Colon (tissue), 2 donors: Measurements from ENCODE around the gene PRDM16.

Experiments
- FAIRE-seq: peaks from 2 replicates; lab custom pipeline; 2012; peaks lifted over from hg19 to GRCh38; lab: Jason Lieb, UNC
- donor health status: control.
- donor health status: control.

Gene PRDM16

DNA sequence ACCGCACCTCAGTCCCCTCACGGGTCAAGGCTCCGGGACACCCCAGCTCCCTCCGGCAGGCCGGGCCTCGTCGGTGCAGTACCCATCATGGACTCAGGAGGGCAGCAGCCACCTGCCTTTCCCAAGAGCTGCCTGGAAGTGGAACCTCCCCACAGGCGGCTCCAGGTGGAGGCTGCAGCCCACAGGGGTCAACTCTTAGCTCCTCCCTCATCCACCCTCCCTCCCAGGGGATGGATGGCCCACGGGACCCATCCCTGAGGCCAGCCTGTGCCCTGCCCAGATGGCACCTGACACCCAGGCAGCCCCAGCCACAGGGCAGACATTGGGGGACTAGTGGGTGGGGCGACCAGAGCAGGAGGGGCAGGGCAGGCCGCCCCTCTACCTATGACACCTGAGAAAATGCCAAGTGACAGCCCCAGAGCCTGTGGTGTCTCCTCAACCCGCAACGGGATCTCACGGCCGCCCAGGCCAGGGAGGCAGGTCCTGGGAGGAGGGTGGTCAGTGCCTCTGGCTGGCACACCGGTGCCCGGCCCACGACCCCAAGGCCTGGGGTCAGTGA lies 384.3 kb downstream of the PRDM16 start:
- no peak for FAIRE-seq

GRCh38 chr1:3453891-3454810 lies 385.1 kb downstream of the PRDM16 start, which contains the start of gene ARHGEF16:
Gene ARHGEF16, plus strand, starts transcription at chr1:3454665. Its CDS starts 8,420 bp downstream, at chr1:3463085.
- FAIRE-seq: no peak

- no peak for FAIRE-seq
Observed at GRCh38 chr1:3454811-3455618, 386.0 kb downstream of the PRDM16 start.

- no peak for FAIRE-seq
Observed at GRCh38 chr1:3455670-3456448, 386.9 kb downstream of the PRDM16 start.

- no peak for FAIRE-seq
Observed at GRCh38 chr1:3456449-3456963, 387.5 kb downstream of the PRDM16 start.

GRCh38 chr1:3456964-3457909 lies 388.2 kb downstream of the PRDM16 start:
- FAIRE-seq: no peak

DNA sequence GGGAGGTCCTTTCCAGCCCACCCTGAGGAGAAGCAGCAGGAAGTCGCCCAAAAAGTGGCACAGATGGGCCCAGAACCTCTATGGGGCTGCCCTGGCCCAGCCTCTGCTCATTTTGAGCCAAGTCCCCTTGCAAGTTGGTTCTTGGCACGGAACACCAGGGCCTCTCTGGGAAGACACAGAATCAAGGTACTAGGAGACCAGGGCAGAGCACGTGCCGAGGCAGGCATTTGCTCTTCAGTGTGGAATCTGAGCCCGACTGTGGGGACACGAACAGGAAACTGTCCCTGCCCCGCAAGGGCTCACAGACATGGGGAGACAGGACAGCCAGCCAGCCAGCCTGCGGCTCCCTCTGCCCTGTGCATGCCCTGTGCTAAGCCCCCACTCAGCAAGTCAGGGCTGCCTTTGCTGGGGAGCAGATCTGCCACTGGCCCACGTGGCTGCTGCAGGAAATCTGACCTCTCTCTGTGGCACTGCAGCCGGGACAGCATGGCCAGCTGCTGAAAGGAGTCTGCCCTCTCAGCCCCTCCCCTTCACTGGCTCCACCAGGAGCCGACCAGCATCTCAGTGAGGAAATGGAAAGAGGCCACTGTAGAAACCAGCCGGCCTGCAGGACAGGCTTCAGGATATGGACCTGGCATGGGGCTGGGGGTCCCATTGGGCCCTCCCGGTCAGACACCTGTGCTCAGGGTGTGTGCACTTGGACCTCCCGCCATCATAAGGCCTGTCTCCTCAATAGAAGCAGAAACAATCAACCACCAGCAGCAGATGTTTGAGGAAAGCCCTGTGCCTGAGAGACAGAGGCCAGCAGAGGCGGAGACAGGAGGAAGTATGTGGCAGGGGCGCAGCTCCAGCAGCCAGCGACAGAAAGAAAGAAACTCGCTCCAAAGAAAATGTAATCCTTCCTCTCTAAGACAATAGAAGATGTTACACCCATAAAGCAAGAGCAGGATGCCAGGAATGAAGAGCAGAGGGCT lies 389.2 kb downstream of the PRDM16 start:
- no peak for FAIRE-seq

- no peak for FAIRE-seq
Observed at GRCh38 chr1:3459051-3459908, 390.3 kb downstream of the PRDM16 start.

DNA sequence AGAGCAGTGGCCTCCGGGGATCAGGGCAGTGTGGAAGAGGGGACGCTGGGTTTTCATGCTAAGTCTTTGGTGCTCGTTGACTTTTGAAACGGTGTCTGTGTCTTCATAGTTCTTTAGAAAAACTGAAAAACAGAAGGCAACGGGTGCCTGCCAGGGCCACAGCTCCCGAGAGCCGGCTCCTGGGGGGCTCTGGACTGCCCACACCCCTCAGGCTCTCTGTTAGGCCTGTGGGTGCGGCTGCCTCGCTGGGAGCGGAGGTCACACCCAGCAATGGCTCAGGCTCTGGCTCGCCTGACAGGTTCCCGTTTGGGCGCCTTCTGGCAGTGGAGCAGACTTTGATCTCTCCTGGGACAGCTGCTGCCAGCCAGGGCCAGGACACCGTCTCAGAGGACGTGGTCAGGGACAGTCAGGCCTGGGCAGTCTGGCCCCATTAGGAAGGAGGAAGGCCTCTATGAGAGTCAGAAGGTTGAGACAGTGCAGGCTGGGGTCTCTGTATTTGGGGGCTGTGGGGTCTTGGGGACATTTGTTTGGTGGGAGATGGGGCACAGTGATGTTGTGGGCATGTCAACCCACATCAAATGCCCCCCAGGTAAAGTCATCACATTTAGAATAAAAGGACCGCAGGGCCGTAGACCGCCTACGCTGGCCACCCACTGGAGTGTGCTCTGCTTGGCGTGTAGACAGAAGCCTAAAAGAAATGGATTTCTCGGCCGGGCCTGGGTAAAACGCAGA lies 391.1 kb downstream of the PRDM16 start:
- no peak for FAIRE-seq

- no peak for FAIRE-seq
Observed at GRCh38 chr1:3460672-3461131, 391.7 kb downstream of the PRDM16 start.

DNA sequence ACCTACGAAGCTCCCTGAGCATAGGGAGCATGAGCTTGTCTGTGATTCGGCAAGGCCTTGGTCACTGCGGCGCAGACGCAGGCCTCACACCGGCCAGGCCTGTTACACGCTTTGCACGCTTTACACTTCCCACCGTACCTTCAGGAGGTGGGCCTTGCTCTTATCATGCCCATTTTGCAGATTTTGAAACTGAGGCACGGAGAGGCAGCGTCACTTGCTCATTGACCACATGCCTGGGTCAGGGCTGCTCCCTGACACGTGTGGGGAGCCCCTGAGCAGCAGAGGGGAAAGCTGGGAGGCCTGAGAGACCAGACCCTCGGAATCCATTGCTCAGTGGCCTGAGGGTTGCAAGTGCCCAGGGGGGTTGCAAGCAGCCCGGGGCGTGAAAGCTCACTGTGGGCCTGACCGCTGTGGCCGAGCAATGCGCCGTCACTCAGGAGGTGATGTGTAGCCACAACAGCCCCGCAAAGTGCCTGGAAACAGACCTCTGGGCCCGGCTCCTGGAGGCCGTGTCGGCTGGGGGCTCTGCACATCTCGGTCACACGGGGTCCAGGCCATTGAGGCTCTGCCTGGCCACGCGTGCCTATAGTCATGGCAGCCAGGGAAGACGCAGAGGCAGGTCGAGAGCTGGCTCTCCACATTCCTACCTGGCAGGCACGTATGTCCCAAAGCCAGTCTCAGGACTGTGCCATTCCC lies 392.4 kb downstream of the PRDM16 start:
- FAIRE-seq: no peak

DNA sequence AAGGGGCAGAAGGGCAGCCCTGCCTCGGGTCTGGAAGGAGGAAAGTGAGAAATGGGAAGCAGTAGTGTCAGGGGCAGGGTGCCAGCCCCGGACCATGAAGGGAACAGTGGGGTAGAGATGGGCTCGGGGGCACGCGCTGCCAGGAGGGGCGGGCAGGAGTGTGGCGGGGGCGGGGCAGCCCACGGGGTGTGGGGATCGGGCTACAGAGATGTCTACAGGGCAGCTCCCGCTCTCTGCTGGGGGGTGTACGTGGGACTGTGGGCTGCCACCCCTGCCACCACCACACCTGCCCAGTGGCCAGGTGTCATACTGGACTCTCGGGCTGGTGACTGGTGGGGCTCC lies 392.9 kb downstream of the PRDM16 start:
- no peak for FAIRE-seq

DNA sequence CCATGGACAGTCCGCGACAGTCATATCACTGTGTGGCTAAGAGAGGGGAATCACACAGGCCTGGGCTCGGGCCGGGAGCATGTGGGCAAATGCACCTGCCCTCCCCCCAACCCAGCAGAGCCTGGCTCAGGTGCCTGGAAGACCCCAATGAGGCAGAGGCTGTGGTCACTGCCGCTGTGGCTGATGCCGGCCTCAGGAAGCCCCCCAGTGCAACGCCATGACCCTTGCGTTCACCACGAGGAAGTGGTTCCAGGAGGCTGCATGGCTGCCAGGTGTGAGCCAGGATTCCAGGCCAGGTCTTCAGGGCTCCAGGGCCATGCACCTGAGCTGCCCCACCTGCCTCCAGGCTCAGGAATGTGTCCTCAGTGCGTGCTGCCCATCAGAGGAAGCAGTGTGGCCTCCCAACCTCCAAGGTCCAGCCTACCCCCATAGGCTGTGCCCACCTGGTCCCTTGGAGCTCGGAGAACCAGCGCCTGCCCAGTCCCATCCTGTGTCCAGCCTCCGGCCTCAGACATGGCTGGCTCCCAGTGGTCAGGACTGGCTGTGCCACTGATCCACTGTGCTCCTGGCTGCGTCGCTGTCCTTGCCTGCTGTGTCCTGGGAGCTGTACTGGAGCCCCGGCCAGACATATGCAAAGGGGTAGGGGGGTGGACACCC lies 393.5 kb downstream of the PRDM16 start:
- FAIRE-seq: no peak

- FAIRE-seq: no peak
Observed at GRCh38 chr1:3463013-3463385, 394.0 kb downstream of the PRDM16 start.

GRCh38 chr1:3463408-3463863 lies 394.4 kb downstream of the PRDM16 start:
- FAIRE-seq: no peak

- no peak for FAIRE-seq
Observed at GRCh38 chr1:3463891-3464648, 395.1 kb downstream of the PRDM16 start.
